HEK293 (cell line): ENCODE results near the gene COX10.

ENCODE experiments used
- BCL11A ChIP-seq: fragments of 450-650 bp; formaldehyde crosslinking; IDR thresholded peaks from 2 replicates; pipeline ENCODE4 v1.5.1; 2016; ENCODE audit warnings: low read depth, missing biosample characterization, missing genetic modification characterization
- CTCF ChIP-seq: fragments of 450-650 bp; formaldehyde crosslinking; IDR thresholded peaks from 2 replicates; pipeline ENCODE4 v1.5.1; 2016; ENCODE audit warnings: missing biosample characterization, missing genetic modification characterization
- KLF16 ChIP-seq: fragments of 450-650 bp; formaldehyde crosslinking; IDR thresholded peaks from 2 replicates; pipeline ENCODE4 v1.5.1; 2017; ENCODE audit warnings: missing biosample characterization, missing genetic modification characterization
- ZNF404 ChIP-seq: fragments of 450-650 bp; formaldehyde crosslinking; IDR thresholded peaks from 2 replicates; pipeline ENCODE4 v1.5.1; 2017; ENCODE audit warnings: missing biosample characterization, missing genetic modification characterization
- TF ChIP-seq, protein P1 (sequence below): fragments of 450-650 bp; formaldehyde crosslinking; IDR thresholded peaks from 2 replicates; pipeline ENCODE4 v1.5.0; 2017; ENCODE audit warnings: missing biosample characterization, missing genetic modification characterization, borderline replicate concordance

DNA sequence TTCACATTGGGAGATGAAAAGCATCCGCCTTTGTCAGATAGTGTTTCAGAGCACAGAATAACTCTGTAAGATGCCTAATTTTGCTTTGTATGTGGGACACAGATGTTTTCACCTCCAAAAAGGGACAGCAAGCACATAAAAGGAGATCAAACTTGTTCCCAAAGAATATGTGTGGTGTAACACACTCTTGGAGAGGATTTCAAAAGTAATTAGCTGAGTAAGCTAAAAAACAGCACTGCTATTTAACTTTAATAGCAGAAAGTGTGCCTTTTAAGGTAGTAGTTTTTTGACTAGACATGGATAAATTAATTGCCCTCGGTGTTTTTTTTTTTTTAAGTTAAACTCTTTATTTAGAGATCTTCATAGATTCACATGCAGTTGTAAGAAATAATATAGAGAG, 65.2 kb downstream of the COX10 start:
- TF ChIP-seq CTCF (tag by site-specific recombination) (no peak), KLF16 (tag by site-specific recombination) (no peak), BCL11A (tag by site-specific recombination) (no peak), ZNF404 (tag by site-specific recombination) (no peak)
- TF ChIP-seq, protein P1, sequence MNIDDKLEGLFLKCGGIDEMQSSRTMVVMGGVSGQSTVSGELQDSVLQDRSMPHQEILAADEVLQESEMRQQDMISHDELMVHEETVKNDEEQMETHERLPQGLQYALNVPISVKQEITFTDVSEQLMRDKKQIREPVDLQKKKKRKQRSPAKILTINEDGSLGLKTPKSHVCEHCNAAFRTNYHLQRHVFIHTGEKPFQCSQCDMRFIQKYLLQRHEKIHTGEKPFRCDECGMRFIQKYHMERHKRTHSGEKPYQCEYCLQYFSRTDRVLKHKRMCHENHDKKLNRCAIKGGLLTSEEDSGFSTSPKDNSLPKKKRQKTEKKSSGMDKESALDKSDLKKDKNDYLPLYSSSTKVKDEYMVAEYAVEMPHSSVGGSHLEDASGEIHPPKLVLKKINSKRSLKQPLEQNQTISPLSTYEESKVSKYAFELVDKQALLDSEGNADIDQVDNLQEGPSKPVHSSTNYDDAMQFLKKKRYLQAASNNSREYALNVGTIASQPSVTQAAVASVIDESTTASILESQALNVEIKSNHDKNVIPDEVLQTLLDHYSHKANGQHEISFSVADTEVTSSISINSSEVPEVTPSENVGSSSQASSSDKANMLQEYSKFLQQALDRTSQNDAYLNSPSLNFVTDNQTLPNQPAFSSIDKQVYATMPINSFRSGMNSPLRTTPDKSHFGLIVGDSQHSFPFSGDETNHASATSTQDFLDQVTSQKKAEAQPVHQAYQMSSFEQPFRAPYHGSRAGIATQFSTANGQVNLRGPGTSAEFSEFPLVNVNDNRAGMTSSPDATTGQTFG, result no peak
